GM19238 (cell line): Measurements from ENCODE around the gene CDC27.
"Not testable (repeated sequence)": the region's sequence is repeated elsewhere in the genome, so short reads cannot be mapped to it uniquely, and the experiment has no call there.

ENCODE experiments used
- DNase-seq: peaks from one replicate; pipeline ENCODE4 v3.0.0; 2011; ENCODE audit warnings: low spot score; ENCODE audit not compliant: insufficient read length

Gene CDC27

GRCh38 chr17:47188876-47189731, at the start of gene CDC27:
TSS of gene CDC27 (minus strand) at chr17:47189295. CDS start at chr17:47189172, 123 bp downstream.
- DNase-seq = peak; percentile 88

DNA sequence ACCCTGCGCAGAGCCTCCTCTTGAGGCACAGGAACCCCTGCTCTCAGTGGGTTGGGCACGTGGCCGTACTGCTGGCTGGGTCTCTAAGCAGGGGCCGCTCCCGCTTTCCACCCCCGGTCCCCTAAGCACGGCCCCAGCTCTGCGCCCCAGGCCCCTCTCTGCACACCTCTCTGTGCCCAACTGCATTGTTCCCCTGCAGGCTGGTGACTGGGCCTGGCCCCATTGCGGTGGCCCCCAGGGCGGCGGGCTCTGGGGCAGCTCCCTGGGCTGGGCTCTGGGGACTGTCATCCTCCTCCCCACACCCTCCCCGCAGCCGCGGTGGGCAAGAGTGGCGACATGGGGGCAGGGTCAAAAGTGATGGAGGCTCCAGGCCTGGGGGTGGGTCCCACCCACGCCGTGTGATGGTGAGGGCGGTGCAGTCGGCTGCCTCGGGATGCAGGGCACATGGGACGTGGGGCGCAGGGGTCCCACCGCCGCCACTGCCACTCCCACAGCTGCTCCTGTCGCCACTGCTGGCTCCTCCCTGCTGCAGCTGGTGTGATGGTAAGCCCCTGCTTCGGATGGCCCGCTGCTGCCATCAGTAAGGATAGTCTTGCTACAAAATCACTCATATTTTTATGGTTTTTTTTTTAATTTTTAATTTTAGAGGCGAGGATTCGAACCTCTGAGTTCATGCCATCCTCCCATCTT, 49.4 kb upstream of the CDC27 start:
- DNase-seq = no peak

DNA sequence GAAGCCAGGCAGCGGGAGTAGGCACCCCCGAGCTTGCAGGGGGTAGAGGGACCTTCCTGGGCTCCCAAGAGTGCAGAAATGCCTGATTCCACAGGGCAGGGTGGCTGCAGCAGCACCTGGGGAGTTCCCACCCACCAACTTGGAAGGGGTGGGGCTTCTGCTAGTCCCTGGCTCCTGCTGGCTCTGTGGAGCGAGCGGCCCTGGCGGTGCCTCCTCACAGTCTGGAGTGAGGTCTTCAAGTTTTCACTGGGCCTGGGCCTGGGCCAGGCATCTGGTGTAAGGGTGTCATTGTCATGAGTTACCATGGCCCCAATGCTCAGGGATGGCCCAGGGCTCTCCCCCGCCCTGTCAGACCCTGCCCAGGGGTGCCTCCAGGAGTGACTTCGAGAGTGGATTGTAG, 48.7 kb upstream of the CDC27 start:
- no peak for DNase-seq

- no peak for DNase-seq
Measured at GRCh38 chr17:47235923-47236322, 46.8 kb upstream of the CDC27 start.

DNA sequence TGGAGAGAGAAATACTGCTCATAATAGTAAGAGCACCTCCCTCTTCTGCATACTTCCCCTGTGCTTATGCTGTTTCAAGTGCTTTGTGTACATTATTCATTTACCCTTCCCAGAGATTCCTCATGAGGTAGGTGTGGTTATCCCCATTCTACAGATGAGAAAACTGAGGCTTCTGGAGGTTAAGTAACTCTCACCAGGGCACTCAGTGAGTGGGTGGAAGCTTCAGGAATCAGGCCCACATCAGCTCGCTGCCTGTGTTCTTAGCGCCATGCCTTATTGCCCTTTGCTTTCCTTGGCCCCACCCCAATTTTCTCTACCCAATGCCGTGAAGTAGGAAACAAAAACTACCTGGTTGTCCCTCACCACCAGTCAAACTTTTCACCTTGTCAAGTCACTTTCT, 46.4 kb upstream of the CDC27 start:
- no peak for DNase-seq

- DNase-seq = no peak
Measured at GRCh38 chr17:47232465-47232864, 43.4 kb upstream of the CDC27 start.

- DNase-seq = no peak
Measured at GRCh38 chr17:47231866-47232265, 42.8 kb upstream of the CDC27 start.

- DNase-seq = no peak
Measured at GRCh38 chr17:47231334-47231733, 42.2 kb upstream of the CDC27 start.

- DNase-seq = no peak
Measured at GRCh38 chr17:47230864-47231263, 41.8 kb upstream of the CDC27 start.

DNA sequence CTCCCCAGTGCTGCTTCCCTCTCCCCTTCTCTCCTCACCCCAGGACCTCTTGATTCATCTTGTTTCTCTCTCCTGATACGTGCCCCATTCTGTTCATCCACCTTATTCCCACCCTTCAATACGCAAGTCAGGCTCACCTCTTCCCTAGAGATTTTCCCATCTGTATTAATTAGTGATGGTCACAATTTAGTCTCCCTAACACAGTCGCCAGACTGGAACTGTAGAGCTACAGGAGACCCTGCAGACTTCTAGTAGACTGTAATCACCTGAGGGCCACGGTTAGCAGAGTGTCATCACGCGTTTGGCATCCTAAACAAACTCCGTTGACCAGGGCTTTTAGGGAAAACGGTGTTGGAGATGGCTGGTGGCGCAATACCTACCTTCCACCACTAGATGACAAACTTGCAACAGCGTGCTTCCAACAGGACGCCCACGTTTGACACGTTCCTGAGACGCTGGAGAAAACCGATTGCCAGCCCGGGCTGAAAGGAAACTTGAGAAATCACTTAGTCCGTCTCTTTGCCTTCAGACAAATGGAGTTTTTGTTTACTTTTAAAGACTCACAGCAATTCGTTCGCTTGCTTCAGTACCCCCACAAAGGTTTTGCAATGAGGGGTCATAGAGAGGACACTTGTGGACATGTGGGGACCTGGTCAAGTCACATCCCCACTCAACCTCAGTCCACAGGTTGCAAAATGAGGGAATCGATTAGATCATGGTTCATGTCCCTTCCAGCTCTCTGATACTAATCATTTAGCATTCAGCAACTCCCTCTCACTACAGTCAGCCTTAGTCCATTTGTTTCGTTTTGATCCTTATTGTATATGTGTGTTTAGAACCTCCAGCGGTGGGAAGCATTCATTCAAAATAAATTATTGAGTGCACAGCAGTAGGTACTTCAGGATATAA, 40.7 kb upstream of the CDC27 start:
- peak; percentile 60 for DNase-seq

- DNase-seq = no peak
Measured at GRCh38 chr17:47227862-47228261, 38.8 kb upstream of the CDC27 start.

- DNase-seq = no peak
Measured at GRCh38 chr17:47225911-47226688, 37.0 kb upstream of the CDC27 start.

DNA sequence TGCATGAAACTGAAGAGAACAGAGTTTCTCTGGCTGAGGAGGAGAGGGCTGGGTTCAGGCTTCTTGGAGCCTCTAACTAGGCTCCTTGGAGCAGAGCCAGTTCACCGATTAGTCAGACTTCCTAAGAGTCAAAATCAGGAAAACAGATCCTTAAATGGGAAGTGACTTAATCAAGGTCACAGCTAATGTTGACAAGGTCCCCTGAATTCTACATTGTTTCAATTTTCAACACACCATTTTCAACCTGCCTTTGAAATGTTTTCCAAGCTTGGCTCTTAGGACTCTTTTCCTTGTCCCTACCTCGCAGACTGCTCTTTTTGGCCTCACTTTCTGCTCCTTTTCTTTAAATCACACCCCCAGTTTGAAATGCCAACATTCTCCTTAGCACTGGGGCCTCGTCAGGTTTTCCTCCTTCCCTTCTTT, 36.4 kb upstream of the CDC27 start:
- no peak for DNase-seq

DNA sequence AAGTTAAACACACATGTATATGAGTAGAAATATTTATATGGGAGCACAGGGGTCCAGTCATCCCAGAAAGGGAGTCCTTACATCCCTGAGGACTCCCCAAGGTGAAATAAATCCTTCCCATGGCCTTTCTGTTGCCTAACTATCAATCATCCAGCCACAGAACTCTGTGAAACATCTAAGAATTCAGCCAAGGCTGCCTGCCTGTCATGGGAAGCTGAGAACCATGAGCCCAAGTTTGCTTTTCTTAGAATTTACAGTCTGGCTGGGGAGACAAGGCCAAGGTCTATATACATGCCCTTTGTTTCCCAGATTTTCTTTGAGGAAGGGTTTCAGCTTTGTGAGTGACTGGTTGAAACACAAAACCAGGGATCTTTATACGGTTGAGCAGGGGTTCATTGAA, 35.9 kb upstream of the CDC27 start:
- DNase-seq = no peak

GRCh38 chr17:47224077-47224476, 35.0 kb upstream of the CDC27 start:
- DNase-seq = not testable (repeated sequence)

- no peak for DNase-seq
Measured at GRCh38 chr17:47223460-47223859, 34.4 kb upstream of the CDC27 start.

DNA sequence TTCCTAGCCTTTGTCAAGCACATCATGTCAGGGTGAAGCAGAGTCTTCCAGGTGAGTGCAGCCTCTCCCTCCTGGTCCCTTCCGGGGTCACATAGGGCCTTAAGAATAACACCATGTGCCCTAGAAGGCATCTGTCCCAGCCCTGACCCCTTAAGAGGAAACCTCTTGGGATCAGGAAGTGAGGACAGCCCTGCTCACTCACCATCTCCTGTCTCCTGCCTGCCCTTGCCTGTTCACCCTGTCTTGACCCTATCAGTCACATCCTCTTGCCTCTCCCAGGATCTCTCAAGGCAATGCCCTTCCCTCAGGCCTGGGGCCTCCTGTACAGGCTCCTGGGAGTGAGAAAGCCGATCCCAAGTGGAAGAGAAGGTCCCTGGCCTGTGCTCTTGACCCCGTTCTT, 33.9 kb upstream of the CDC27 start:
- no peak for DNase-seq

DNA sequence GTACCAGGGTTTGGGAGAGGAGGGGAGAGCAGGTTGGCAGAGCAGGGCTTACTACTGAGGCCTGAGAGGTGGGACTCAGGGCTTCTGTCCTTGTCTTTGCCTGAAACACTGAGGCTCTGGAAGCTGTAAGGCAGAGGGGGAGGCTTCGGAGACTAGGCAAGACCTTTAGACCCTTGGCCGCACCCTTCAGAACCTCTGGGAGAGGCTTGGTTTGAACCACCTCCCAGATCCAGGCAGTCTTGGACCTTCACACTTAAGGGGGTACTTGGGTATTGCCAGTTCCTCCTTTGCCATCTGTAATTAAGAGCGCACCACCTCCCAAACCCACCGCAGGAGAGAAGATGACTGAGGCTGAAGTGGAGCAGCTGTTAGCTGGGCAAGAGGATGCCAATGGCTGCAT, 33.0 kb upstream of the CDC27 start:
- DNase-seq = no peak

DNA sequence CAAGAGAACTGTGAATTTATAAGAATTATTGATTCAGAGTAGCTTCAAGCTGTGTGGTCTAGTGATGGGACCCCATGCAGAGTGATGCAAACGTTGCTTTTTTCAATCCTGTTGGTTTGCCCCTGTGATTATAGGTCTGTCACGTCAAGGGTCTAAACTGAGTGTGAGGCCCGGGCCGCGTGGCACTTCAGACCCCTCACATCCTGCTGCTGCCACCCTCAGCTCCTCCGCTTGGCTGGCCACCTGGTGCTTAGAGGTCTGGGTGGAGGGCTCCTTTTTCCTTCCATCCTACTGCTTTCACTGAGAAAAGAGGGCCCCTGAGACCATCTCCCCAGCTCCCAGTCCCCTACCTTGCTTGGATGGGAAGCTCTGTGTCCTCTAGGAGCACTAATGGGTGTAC, 32.1 kb upstream of the CDC27 start:
- DNase-seq = no peak

DNA sequence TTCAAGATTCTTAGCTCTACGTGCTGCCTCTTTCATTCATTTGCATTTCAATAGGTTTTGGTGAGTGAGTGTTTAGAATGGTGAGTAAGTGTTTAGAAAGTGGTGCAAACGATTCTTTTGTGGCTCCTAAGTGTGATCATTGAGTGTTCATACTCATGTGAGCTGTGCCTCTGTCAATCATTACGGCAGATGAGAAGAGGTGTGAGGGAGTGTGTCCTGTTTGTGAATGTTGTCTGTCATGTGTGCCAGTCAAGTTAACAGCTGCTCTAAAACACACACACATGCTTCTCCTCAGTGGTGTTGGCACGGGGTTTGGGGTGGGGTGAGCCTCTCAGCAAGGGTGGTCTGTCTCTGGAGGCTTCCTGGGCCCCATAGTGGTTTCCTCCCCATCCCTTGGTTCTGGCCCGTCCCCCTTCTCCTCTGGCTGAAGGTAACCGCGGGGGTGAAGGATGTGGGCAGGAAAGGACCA, 31.5 kb upstream of the CDC27 start:
- no peak for DNase-seq
